Stimulated activated CD4-positive, alpha-beta T cell treated with anti-CD3 and anti-CD28 coated beads, TNF-alpha, amount 100 ng/mL, for 4 hours (primary cell): ENCODE data around the gene GNB1L.
"Not testable (repeated sequence)": the region's sequence is repeated elsewhere in the genome, so short reads cannot be mapped to it uniquely, and the experiment has no call there.

ENCODE experiments used
- DNase-seq, 3 experiments: peaks; one replicate each; pipeline ENCODE4 v3.0.0-alpha.2; 2020; ENCODE audit warnings: low read depth in 3 of 3

The GNB1L gene

DNA sequence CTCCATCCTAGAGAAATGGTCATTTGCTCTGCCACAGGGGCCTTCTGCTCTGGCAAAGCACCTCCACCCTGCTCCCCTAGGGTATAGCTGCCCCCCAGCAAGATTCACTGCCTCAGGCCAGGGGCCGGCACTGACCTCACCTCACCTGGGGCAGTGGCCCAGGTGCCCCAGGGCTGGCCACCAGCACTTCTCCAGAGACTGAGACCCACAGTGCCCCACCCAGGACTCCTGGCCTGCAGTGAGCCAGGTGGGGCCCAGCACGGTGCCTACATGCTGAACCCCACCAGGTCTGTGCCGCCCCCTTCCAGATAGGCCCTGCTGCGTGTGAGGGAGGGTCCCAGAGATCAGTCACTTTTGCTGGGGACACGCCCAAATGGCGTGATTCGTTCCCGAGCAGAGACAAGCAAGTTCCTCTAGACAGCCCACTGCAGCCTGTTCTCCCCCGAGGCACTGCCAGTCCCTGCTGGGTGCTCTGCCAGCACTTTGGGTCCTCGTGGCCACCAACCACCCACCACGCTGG lies 10.8 kb downstream of the GNB1L start:
- DNase-seq = no peak

DNA sequence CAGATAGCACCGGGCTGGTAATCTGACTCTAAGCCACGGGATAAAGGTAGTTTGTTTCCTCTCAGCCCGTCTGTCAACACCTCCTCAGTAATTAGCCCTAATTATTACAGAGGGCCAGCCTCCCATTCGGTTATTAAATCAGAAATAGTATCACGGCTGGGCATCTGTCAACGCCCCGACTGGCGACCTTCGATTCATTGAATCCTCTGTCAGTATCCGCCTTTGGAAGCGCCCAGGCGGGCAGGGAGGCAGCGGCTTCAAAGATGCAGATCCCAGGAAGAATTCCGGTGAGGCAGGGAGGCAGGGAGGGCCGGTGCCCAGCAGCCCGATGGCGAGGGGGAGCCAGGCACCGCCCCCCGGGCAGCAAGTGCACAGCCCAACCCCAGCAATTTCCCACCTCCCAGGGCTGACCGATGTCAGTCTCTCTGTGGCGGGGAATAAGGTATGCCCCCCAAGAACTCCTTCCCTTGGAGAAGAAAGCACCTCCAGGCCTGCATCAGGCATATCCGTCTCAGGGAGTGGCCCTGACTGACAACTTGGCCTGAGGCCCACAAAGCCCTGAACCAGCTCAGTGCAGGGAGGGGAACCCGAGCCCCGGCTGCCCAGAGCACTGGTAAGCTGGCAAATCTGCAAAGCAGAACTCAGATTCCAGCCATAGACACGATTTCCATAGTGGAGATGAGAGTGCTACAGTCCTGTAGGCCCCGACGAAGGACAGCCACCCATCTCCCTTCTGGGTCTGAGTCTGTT lies 11.4 kb downstream of the GNB1L start:
- no peak for DNase-seq

DNA sequence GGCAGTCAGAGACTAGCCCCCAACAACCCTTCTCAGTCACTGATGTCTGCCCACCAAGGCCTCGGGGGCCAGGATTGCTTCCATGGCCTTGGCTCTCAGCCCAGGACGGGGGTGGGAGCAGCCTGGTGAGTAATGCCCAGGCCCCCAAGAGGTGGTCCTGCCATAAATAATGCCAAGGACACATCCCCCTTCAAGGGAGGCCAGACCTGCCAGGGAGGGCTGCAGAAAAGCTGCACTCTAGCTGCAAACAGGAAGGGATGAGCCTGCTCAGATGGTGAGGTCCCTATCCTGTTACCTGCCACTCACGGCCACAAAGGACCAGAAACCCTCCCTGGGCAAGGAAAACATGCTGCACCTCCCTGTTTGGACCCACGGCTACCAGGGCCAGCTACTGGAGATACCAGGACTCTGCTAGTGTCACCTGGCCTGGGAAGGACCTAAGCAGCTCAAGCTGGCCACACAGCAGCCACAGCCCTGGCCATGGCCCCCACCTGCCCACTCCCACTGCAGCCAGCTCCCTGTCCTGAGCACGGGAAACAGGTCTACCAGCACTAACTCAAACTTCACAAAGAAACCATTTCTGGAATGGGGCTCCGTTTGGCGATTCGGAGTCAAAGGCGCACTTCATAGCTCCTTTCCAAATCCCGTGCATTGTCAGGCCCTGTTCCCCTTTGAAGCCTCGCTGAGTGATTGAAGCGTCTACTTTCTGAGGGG lies 12.1 kb downstream of the GNB1L start:
- DNase-seq = no peak

DNA sequence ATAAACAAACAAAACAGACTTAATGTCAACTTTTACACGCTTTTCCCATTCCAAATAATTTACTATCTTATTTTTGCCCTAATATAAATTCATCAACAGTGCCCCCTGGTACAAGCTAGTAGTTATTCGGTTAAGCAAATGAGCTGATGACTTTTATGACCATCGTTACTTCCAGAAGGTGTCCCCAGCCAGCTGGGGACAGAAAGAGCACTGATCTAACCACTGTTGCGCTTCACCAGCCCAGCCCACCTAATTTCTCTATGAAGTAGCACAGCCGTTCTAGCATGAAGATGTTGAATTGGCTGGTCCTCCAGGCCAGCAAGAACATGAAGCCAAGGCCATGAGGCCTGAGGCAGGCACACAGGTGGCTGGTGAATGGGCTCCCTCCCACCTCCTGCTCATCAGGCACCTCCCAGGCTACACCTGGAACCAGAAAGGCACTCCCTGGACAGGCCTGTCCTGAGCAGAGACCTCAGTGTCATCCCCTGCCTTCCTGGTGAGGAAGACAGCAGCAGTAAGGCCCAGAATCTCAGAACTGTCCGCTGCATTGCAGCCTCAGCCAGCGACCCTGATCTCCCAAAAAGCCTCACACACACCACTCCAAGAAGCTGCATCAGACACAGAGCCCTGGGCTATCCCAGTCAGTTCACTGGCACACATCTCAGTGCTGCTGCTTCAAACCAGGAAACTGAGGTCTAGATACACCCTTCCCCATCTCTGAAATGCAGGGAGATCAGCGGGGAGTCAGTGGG lies 12.9 kb downstream of the GNB1L start:
- DNase-seq = no peak

DNA sequence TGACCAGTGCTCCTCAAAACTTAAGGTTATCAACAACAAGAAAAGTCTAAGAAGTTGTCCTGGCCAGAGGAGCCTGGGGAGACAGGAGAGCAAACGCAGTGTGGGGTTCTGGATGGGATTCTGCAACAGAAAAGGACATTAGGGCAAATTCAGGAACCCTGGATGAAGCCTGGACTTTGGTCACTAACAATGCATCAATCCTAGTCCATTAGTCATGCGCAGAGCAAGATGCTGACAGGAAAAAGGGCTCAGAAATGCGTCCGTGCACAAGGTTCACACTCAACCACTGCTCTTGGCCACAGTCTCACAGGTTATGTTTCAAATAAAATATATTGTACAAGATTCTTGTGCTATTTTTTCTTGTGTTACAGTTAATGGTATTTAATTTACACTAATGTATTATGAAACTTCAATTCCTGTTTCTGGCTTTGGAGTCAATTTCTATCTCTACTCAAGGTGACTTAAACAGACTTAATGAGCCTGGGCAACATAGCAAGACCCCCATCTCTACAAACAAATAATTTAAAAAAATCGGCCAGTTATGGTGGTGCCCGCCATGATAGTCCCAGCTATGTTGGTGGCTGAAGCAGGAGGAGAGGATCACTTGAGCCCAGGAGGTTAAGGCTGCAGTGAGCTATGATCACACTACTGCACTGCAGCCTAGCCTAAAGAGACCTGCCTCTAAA lies 13.6 kb downstream of the GNB1L start:
- no peak for DNase-seq

DNA sequence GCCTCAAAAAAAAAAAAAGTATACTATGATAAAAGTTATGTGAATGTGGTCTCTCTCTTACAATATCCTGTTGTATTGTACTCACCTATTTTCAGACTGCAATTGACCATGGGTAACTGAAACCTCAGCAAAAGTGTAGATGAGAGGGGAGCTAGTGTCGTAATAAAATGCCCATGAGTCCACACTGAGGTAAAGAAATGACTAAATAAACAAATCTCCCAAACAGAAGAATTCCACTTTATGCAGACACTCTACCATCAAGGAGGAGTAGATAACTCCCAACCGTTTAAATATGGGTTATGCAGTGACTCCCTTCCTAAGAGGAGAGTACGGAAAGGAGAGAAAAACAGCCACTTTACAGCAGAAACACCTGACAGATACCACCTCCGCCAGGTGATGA lies 14.6 kb downstream of the GNB1L start:
- DNase-seq = no peak

DNA sequence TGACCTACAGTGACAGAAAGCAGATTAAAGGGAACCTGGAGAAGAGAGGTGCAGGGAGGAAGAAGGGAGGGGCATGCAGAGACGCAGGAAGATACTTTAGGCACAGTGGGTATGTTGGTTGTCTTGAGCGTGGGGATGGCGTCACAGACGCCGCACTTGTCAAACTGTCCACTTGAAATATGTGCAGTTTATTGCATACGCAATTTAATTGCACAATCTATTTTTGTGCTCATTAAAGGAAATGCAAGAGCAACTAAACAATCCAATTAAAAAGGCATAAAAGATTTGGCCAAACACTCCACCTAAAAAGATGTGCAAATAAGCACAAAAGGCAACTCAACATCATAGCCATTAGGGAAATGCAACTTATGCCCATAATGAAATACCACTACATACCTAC lies 16.8 kb downstream of the GNB1L start:
- DNase-seq = no peak

DNA sequence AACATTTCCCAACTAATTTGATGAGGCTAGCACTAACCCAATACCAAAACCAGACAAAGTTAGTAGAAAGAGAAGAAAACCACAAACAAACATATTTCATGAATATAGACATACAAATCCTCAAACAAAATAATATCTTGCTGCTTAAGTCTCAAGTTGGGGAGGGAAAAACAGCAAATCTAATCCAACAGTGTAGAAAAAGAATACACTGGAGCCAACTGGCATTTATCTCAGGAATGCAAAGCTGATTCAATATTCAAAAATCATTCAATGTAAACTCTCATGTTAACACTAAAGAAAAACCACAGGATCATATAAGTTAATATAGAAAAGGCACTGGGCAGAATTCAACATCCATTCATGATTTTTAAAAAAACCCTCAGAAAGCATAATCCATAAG lies 18.2 kb downstream of the GNB1L start:
- no peak for DNase-seq

DNA sequence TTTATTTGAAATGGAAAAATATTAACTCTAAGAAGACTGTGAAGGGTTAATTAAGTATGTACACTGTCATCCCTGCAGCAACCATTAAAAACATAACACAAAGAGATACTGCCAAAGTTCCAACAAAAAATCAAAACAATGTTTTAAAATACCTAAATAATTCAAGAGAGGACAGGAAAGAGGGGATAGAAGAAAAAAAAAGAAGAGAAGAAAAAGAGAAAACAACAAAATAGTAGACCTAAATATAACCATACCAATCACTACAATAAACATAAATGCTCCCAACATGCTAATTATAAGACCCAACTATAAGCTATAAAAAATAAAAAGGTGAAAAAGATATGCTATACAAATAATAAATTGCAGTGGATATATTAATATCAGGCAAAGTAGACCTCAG lies 20.1 kb downstream of the GNB1L start:
- DNase-seq = no peak

DNA sequence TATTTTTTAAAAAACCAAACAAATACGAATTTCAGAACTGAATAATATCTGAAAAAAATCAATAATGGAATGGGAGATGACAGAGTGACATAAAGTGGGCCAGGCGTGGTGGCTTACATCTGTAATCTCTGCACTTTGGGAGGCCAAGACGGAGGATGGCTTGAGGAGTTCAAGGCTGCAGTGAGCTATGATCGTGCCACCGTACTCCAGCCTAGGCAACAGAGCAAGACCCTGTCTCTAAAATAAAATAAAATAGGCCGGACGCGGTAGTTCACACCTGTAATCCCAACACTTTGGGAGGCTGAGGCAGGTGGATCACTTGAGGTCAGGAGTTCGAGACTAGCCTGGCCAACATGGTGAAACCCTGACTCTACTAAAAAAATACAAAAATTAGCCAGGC lies 21.3 kb downstream of the GNB1L start:
- DNase-seq = not testable (repeated sequence)

DNA sequence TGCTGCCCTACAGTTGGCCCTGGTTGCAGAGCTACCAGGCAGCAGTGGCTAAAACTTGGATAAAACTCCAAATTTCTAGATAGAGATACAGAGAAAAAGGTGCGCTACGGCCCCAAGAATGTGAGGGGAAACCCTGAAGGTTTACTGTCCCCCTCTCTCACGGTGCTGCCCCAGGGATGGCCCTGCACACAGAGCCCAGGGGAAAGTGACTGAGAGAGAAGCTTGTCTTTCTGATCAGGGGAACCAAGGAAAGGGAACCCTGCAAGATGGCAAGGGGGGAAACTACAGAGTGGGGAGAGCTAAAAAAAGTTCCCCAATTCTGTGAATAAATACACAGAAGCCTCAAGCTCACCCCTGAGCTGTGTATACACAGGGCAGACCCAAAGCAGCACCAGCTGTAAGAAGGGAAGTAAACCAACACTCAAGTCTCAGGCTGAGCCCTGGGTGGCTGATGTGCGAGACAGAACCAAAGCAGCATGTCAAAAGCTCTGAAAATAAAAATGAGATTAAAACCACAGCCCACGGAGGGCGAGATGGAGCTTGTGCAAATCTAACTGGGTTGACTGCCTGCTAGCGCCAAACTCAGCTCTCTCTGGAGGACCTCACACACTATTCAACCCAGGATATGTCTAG lies 22.1 kb downstream of the GNB1L start:
- DNase-seq = no peak

DNA sequence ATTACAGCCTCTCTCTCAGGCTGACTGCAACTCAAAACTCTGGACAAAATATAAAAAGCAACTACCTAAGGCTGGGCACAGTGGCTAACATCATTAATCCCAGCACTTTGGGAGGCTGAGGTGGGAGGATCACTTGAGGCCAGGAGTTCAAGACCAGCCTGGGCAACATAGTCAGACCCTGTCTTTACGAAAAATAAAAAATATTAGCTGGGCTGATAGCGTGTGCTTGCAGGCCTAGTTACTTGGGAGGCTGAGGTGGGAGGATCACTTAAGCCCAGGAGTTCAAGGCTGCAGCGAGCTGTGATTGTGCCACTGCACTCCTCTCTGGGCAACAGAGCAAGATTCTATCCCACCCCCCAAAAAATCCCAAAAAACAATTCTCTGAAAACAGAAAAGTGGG lies 22.7 kb downstream of the GNB1L start:
- DNase-seq = not testable (repeated sequence)

DNA sequence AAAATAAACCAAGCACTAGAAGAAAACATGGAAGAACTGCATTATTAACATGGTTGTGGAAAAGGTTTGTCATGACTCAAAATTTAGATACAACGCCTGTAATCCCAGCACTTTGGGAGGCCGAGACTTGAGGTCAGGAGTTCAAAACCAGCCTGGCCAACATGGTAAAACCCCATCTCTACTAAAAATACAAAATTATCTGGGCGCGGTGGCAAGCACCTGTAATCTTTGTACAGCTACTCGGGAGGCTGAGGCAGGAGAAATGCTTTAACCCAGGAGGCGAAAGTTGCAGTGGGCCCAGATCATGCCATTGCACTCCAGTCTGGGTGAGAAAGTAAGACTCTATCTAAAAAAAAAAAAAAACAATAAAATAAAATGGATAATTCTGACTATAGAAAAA lies 23.7 kb downstream of the GNB1L start:
- no peak for DNase-seq

DNA sequence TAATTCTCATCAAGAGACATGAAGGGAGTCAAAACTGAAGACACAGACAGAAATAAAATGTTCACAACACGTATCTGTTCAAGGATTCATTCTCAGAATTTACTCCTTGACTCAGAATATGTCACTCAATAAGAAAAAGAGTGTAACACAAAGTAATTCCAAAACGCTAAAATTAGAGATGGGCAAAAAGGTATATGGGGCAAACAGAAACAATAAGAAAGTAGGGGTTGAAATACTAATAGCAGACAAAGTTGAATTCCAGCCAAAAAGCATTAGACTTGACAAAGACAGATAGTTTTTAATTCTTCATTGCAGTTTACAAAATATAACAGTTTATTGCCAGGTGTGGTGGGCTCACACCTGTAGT lies 26.7 kb downstream of the GNB1L start:
- no peak for DNase-seq

DNA sequence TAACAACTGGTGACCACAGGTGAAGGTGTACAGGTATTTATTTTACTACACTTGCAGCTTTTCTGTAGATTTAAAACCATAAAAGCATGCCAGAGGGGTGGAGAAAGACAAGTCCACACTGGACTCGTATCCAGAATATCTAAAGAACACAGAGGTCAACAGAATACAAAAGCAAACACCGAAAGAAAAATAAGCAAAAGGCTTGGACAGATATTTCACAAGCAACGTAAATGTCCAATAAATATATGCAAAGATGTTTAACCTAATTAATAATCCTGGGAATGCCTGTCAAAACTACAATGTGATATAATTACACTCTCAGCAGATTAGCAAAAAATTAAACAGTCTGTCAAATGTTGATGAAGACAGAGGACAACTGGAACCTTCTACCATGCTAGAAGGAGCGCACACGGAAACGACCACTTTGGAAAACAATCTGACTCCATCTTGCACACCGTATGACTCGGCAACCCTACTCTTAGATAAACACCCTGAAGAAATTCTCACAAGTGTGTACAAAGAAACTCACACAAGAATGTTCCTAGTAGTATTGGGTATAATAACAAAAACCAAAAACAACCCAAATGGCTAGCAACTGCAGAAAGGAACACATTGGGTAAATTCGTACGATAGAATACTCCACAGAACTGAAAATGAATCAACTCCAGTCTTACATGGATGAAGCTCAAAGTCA lies 27.2 kb downstream of the GNB1L start:
- DNase-seq = no peak

DNA sequence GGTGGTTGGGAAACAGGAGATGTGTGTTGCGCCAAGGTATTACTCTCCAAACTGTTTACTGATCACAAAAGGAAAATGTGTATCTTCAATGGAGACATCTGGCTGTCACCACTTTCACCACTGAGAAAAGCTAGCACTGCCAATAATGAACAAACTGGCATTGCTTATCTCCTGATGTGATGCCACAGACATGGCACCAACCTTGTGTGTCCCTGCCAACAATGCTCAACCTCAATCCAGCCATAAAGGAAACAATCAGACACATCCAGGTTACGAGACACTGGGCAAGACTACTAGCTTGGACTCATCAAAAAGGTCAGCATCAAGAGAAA lies 28.1 kb downstream of the GNB1L start:
- no peak for DNase-seq

DNA sequence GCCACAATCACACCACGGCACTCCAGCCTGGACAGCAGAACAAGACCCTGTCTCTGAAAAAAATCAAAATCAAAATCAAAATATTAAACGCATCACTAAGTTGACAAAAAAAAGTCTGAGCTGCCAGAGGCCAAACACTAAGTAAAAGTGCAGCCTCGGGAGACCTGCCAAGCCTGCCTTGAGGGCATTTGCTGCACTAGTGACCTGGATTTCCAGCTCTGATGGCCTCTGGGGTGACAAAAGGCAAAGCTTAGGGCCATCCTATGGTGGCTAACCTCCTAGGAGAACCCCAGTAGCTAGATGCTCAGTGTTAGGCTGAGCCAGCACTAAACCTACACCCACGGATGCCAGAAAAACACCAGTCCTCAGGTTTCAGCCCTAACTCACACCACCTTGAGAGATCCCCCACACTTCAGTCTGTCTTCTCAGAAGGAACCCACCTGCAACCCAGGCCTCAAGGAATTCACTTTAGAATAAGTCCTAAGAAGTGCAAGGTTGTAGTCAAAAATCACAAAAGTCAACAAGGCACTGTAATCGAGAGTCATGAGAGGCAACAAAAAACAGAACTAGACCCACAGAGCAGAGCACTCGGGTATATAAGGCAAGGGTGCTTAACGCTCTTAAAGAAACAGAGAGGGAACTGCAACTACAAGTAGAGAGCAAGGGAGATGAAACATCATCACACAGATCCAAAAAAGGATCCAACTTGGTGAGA lies 28.6 kb downstream of the GNB1L start:
- DNase-seq = no peak

DNA sequence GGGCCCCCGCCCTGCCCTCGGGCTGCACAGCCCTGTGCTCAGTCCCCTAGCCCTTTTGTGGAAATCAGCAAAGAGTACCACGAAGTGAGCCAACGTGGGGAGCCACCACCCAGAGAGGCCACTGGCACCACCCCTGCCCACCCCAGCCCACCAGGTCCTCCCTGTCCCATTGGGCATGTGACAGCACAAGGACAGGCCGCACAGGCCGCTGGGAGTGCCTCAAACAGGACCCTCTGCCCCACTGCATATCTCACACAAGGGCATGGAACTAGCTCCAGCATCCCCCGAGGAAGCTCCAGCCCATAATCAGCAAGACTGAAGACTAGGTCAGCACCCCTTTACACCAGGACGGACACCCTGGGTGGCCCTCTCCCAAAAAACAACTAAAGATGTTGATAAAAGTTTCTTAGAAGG lies 29.7 kb downstream of the GNB1L start:
- DNase-seq = no peak

DNA sequence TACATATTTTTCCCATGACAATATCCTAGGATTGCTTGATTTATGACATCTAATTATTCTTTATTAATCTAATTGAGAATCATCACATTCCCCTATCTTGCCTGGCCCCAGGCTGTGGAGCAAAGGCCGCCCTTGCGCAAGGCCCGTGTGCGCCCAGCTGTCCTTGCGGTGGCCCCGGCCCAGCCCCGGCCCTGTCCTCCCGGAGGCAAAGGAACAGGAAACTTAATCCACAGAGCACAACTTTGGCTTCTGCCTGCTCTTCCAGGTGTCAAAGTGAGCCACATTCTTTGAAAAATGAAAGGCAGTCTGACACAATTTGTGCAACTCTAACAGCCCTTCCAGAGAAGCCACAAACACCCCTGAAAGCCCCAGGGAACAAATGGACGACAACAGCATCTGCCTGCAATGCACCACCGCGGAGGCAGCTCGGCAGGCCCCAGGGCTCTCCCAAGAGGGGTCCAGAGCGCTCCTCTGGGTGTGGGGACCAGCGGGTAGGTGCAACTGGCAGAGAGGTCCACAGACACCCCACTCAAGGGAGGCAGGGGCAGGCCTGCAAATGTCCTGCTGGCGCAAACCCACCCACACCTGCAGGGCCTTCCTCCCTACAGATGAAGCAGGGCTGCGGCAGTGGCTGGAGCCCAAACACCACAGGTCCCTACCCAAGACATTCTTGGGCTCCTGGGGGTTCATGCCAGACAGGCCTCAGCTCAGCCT lies 30.3 kb downstream of the GNB1L start:
- no peak for DNase-seq

DNA sequence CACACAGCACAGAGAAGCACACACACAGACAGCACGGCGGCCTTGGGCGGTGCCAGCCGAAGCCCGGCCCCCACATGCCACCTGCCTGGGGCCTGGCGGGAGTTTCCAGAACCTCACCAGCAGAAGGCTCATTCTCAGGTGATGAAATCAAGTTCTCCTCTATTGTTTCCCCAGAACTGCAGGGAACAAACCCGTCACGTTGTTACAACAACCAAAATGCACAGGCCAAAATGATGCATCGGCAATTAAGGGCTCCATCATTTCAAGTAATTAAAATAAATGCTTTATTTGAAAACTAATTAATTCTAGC lies 30.8 kb downstream of the GNB1L start:
- no peak for DNase-seq
